HG03460 (cell line): ENCODE data around the gene LIN54.
"Not testable (repeated sequence)": the region's sequence is repeated elsewhere in the genome, so short reads cannot be mapped to it uniquely, and the experiment has no call there.

Experiments used
- ATAC-seq: cut with Tn5 transposase; IDR thresholded peaks from one replicate; pipeline ENCODE4 v1.9.1; 2021; ENCODE audit not compliant: unreplicated experiment

Gene LIN54

DNA sequence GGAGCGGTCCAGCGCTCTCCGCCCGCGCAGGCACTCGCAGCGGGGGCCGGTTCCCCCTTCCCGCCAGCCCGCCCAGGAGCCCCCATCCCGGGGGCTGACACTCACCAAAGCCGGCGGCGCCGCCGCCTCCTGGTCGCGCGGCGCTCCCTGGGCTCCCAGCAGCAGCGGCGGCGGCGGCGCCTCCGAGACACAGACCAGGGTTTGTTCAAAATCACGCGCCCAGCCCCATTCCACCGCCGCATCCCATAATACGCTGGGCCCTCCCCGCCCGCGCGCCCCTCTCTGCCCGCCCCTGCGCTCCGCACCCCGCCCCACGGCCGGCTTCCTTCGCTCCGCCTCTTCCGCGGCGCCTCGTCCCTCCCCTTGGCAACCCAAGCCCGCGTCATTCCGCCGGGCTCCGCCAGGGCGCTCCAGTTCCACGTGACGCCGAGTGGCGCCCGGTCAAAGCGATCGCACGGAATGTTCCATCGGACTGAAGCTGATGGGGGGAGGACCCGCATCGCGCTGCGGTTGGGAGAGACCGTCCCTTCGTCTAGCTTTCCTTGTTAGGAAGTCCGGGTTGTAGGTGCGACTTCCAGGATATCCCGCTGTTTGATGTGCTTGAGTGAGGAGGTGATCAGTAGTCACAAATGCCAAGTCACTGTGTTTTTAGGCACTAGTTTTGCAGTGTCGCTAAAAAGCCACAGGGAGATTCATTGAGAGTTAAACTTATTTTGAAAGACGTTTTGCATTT, 2.2 kb upstream of the LIN54 start:
- ATAC-seq, result peak; percentile 82

DNA sequence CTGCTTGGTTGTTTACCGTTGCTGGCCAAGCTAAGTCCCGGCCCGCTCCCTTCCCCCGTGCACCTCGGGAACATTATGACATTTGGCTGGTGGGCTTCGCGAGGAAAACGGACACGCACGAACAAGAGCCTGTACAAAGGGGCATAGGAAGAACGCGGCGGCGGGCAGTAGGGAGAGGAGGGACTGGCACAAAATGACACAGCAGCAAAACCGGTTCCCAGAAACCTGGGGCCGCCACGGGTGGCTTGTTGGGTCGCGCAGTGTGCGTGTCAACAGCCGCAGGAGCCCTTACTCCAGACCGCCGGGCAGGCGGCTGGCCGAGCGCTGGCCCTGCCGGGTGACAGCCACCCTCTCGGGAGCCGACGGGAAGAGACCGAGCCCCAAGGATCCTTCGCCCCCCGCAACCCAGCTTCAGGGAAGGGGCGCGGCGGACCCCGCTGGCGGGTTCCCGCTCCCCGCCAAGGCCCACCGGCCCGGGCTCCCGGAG, 1.6 kb upstream of the LIN54 start:
- peak; percentile 7 for ATAC-seq

DNA sequence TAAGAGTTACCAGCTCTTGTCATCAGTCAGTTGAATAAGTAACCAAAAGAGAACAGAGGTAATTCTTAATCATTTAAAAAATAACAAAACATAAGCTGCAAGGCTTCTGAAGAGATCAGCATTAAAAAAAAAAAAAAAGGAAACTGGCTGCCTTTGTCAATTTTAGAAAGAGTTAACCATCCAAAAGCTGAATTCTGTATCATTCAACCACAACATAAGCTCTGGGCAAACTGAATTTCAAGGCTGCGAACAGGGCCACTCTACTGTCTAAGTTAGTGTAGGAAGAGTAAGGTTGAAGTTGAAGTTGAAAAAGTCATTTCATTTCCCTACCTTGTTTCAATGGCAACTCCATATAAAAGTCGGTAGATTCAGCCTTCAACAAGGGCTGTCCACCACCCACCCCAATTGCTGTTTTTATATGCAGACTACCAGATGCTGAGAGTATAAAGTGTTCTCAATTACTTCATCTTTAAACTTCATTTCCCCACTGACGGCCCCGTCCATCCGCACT, 1.1 kb upstream of the LIN54 start:
- peak; percentile 1 for ATAC-seq

DNA sequence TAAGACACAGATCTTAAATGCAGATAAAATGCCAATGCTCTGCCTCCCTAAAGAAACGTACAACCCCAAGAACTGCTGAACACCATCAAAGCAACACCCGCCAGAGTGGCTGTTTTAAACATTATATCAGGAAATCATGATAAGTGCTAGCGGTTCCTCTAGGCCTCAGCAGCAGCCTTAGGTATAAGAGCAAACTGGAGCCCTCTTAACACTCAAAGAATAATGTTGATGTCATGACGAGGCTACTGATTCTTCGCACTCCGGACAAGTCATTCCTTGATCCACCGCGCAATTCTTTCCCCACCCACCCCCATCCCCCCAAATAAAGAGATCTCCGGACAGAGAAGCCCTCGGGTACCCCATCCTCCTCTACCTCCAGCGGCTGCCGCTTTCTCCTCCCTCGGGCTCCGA, 507 bp downstream of the LIN54 start:
- ATAC-seq, result no peak

DNA sequence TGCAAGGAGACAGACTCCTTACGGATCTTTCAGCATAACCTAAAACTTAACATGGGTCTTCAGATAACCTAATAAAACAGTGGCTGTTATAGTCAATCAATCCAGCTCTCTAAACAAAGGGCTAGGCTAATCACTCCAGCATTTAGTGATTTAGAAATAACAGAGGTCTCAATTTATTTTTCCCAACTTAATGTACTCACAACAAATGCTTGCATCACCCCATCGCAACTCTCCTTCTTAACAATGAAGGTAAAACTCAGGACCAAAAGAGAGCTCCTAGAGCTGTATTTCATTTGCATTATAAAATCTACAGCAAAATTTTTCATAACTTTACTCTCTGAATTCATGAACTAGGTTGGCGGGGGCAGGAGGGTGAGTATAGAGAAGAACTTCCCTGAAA, 1.1 kb downstream of the LIN54 start:
- ATAC-seq, result no peak

DNA sequence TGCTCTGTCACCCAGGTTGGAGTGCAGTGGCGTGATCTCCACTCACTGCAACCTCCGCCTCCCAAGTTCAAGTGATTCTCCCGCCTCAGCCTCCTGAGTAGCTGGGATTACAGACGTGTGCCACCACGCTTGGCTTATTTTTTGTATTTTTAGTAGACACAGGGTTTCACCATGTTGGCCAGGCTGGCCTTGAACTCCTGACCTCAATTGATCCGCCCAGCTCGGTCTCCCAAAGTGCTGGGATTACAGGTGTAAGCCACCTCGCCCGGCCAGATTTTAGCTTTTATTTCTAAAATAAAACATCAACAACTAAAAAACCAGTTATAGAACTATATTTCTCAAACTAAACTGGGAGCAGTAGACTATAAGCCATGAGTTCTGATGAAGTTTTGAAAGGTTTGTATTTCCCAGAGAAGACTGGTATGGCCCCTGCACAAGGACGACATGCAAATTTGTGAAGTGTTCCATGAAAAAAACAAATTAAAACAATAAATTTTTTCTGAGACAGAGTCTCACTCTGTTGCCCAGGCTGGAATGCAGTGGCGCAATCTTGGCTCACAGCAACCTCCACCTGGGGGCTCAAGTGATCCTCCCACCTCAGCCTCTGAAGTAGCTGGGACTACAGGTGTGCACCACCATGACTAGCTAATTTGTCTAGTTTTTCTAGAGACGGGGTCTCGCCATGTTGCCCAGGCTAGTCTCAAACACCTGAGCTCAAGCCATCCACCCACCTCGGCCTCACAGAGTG, 7.4 kb downstream of the LIN54 start:
- ATAC-seq, result not testable (repeated sequence)

DNA sequence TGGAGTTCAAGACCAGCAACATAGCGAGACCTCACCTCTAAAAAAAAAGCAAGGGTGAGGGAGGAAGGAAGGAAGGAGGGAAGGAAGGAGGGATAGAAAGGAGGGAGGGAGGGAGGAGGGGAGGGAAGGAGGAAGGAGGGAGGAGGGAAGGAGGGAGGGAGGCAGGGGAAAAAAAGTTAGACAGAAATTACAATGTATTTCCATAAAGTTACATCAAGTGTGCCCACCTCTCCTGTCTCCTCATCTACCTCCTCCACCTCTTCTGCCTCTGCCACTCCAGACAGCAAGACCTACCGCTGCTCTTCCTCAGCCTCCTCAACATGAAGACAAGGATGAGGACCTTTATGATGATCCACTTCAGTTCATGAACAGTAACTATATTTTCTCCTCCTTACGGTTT, 8.3 kb downstream of the LIN54 start:
- no peak for ATAC-seq

DNA sequence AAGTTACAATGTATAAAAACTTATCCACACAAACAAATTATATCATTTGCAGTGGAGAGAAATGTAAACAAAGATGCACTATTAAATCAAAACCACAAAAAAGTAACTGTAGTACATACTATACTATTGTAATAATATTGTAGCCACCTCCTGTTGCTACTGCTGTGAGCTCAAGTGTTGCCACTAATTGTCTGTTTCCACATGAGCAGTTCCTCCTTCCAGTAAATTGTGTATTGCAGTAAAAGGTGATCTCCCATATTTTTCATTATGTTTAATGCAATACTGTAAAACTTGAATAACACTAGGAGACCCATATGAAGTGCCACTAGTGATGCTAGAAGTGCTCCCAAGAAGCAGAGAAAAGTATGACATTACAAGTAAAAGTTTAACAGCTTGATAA, 11.7 kb downstream of the LIN54 start:
- no peak for ATAC-seq

DNA sequence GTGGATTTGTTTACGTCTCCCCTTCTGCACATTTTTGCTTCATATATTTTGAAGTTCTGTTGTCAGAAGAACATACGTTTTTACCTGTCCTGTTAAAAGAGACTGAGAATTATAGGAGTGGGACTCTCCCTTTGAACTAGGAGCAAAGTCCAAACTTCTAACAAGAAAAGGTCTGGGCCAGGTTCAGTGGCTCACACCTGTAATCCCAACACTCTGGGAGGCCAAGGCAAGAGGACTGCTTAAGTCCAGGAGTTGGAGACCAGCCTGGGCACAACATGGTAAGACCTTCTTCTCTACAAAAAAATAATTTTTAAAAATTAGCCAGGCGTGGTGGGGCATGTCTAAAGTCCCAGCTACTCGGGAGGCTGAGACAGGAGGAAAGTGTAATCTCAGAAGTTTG, 15.8 kb downstream of the LIN54 start:
- ATAC-seq, result no peak

DNA sequence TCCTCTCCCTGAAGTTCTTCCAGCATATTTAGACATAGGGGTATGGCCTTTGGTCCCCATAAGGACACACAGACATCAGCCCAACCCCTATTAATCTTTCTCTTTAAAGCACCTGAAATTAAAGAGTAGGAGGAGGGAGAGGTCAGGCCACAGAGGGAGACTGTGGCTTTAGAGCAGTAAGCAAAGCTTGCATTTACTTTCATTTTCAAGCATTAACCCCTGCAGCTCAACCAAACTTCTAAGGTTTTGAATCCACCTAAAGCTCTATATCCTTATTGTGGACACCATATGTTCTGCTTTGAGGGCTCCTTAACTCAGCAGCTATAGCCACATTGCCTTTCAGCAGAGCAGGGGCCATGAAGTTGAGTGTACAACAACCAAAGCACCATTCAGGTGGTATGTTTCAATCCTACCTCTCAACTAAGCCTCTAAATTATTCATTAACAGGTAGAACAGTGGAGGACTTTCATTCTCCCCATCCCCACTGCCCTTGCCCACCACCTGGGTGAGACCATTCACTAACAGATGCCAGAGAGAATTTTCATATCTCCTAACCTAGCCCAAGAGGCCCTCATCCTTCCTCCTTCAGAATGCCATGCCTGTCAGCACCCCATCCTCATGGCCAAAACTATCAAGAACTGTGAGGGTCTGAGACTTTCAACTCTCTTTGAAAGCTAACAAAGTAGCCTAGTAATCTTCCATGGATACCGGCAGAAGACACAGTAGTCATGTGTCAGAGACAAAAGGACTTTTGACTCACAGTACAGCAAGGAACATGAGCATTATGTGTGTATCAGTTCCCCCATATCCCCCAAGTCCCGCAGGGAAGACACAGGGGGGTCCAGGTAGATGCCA, 20.8 kb downstream of the LIN54 start:
- ATAC-seq, result peak; percentile 87

DNA sequence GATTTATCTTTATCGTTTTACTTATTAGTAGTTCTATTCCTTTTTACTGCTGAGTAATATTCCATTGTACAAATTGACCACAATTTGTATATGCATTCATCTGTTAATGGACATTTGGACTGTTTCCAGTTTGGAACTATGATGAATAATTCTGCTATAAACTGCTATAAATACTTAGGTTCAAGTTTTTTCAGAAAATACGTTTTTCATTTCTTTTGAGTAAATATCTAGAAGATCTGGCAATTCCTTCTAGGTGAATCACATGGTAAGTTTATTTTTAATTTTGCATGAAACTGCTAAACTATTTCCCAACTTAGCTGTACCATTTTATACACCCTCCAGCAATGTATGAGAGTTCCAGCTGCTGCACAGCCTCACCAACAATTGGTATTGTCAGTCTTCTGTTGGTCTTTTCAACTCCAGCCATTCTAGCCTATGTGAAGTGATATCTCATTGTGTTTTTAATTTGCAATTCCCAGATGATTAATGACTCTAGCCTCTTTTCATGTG, 22.2 kb downstream of the LIN54 start:
- ATAC-seq, result no peak

DNA sequence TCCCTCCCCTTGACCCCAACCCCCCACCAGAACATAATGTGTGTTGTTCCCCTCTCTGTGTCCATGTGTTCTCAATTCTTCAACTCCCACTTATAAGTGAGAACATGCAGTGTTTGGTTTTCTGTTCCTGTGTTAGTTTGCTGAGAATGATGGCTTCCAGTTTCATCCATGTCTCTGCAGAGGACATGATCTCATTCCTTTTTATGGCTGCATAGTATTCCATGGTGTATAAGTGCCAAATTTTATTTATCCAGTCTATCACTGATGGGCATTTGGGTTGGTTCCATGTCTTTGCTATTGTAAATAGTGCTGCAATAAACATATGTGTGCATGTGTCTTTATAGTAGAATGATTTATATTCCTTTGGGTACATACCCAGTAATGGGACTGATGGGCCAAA, 23.1 kb downstream of the LIN54 start:
- not testable (repeated sequence) for ATAC-seq

DNA sequence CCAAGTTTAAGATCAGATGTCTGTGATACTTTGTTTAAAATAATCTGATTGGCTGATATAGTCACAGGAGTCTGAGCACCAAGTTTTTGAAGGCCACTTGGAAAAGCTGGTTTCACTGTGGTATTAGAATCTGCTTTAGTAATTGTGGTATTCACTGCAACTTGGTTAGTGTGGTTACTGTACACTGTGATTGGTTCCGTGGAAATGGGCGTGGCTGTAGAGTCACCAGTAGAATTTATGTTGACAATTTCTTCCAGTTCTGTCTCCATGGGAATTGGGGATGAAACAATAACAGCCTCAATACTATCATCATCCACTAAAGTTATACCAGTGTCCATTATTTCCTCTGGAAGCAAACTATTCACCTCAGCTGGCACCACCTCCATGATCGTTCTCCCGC, 26.2 kb downstream of the LIN54 start:
- ATAC-seq, result no peak

DNA sequence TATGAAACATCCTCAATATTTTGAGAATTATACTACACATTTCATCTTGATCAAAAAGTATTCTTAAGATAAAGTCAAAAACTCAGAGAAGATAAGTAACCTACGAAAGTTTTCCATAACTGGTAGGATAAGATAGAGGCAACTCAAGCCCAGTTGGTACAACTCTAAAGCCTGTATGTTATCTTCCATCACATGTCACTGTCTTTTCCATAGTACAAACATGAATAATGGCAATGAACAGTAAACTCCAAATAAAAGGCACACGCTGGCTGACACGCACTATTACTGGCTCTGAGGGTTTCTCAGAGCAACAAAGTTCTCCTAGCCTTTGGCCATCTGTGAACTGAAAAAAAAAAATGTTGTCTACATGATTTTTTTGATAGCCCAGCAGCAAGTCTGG, 27.2 kb downstream of the LIN54 start:
- no peak for ATAC-seq

DNA sequence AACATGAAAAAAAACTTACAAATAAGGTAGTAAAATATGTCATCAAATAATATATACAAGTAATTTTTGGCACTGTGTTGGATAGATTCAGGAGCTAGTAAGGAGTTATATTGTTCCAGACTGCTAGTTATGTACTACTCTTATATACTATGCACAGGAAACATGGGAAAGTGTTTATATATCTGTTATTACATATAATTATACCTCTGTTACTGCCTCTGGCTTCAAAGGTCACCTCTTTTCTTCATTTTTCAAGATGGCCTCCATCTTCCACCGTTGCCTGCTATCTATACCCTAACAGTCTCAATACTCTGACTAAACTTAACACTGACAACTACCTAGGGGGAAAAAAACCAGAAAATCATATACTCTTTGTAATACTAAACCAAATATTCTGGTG, 29.5 kb downstream of the LIN54 start:
- ATAC-seq, result no peak

DNA sequence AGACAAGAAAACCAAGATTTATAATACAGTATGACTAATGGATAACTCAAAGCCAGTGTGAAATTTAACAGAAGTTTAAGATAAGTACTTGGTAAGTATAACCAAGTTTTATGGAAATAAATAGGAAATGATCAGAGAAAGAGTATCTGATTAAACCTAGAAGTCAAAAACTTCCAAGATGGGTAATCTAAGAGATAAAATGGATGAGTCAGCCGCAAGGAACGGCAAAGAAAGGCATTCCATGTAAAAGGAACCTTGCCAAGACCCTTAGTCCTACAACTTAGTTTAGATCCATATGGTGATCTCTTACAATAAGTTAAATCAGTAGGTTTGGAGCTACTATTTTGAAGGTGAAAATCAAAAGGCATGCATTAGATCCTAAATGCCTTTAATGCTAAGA, 34.8 kb downstream of the LIN54 start:
- no peak for ATAC-seq

DNA sequence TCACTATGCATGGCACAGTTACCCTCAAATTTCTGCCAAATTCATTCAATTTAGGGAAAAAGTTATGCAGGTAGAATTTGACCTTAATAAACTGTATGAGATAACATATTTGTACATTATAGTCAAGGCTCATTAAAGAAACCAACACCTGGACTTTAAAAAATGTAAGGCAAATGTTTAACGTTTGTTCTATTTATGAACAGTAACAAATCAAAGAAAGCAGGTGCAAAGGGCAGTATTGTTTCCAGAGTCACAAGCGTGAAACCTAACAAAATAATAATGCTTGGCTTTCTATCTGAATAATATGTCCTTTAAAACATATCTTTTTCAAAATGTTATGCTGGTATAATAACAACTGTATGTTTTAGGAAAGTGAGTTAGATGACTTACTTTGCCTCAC, 41.2 kb downstream of the LIN54 start:
- no peak for ATAC-seq

DNA sequence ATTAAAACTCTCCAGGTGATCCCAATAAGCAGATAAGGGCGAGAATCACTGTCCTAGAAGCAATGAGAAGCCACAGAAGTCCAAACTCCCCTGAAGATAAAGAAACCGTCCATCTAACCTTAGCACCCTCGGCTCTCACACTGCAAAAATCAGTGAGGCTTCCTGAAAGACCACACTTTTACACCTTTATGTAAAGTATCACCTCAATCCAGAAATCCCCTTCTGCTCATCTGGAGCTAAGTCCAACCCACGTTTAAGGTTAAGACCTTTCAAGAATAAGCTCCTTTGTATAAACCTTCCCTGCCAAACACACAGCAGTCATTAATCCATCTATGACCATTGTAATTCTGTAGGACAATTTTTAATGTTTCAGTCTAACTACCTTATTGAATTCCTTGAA, 41.7 kb downstream of the LIN54 start:
- ATAC-seq, result no peak

DNA sequence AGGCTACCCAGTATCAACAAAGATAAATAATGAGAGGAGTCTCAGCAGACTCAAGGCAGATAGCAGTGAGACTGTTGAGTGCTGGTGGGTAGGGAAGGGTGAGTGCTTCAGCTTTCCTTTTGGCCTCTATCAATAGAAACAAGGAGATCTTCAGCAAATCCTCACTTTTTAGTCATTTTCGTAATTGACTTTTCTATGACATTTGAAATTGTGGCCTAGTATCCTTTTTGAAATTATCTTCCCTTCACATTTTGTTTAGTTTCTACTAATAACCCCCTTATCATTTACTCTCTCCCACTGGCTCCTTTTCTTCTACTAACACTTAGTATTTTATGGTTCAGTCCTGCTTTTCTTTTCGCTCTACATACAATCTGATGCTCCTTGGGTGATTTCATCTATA, 44.9 kb downstream of the LIN54 start:
- no peak for ATAC-seq

DNA sequence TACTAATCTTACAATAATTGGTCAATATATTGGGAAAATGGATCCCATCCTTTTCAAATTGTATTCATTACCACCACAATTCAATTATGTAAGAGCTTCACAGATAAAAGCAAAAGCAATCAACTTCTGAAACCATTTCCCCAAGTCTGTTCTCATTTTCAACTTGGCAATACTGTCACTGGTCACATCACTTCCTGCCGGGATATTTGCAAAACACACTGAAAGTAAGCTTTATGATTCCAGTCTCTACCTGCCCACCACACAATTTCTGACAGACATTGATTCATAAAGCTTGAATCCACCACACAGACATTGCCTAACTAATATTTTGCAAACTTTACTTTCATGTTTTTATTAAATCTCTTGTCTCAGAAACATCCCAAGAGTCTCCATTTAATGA, 53.6 kb downstream of the LIN54 start:
- no peak for ATAC-seq

DNA sequence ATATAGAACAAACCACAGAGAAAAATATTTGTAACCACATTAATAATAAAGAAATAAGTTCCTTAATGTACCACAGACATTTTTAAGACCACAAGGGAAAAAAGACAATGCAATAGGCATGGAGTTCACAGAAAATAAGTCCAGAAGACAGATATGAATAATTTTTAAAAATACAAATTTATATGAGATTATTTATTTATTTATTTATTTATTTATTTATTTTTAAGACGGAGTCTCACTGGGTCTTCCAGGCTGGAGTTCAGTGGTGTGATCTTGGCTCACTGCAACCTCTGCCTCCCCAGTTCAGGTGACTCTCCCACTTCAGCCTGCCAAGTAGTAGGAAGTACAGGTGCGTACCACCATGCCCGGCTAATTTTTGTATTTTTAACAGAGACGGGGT, 56.4 kb downstream of the LIN54 start:
- no peak for ATAC-seq
